ENCODE measurements around the gene PRKCA.

PRKCA gene

DNA sequence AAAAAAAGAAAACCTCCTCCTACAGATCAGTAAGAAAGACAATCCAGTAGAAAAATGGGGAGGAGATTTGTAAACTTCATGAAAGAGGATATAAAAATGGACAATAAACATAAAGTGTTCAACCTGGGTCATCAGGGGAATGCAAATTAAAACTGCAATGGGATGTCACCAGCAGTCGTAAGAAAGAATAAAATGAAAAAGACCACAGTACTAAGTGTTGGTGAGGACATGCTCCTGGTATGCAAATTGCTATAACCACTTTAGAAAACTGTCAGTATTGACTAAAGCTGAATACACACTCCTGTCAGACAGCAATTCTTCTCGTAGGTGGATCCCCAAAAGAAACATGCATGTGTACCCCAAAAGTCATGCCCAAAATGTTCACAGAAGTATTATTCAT lies 267.2 kb downstream of the PRKCA start:
- TF ChIP-seq POLR2A (IDR thresholded peaks at IDR 0.05; ENCODE audit: extremely low read depth, insufficient read length) (no peak), MYC (IDR thresholded peaks at IDR 0.05; ENCODE audit: low read depth, low read length) (no peak)
- TF ChIP-seq, protein P1, sequence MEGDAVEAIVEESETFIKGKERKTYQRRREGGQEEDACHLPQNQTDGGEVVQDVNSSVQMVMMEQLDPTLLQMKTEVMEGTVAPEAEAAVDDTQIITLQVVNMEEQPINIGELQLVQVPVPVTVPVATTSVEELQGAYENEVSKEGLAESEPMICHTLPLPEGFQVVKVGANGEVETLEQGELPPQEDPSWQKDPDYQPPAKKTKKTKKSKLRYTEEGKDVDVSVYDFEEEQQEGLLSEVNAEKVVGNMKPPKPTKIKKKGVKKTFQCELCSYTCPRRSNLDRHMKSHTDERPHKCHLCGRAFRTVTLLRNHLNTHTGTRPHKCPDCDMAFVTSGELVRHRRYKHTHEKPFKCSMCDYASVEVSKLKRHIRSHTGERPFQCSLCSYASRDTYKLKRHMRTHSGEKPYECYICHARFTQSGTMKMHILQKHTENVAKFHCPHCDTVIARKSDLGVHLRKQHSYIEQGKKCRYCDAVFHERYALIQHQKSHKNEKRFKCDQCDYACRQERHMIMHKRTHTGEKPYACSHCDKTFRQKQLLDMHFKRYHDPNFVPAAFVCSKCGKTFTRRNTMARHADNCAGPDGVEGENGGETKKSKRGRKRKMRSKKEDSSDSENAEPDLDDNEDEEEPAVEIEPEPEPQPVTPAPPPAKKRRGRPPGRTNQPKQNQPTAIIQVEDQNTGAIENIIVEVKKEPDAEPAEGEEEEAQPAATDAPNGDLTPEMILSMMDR (IDR thresholded peaks at IDR 0.05; ENCODE audit: low read depth, low read length) = no peak
- TF ChIP-seq, protein P2, sequence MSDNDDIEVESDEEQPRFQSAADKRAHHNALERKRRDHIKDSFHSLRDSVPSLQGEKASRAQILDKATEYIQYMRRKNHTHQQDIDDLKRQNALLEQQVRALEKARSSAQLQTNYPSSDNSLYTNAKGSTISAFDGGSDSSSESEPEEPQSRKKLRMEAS (IDR thresholded peaks at IDR 0.05; ENCODE audit: low read depth, low read length) = no peak
- H3K4me3 ChIP-seq (ENCODE audit: low read depth, low read length) = no peak overlapping the region
- DNase-seq (ENCODE audit: low read depth) = no peak

DNA sequence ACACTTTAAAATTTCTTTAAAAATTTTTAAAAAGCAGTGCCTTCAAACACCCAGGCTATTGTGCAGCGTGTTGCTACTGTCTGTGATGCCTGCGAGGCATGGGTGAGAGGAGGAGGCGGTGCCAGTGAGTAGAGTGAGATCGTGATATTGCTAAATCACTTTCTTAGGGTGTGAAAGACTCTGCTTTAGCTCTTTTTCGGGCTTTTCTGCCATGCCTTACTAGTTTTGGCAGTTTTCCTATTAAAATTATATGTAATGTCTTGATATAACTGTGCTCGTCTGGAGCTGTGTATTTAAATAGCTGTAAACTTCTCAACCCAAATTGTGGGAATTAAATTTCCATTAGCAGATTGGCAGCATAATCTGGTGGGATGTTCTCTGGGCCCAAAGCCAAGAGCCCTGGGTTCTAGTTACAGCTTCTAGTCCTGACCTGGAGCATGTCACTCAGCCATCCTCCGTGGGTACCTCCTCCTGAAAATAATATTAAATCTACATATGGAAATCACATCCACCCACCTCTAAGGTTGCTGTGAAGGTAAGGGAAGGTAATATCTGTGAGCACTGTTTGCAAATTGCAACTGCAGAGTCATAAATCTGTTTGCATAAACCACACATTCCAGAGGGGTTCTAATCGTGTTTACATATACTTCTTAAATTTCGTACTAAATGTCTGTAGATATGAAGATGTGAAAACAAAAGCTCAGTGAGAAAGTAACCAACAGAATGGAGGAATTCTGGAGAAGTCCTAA lies 268.2 kb downstream of the PRKCA start:
- TF ChIP-seq POLR2A (IDR thresholded peaks at IDR 0.05; ENCODE audit: extremely low read depth, insufficient read length) (no peak), MYC (IDR thresholded peaks at IDR 0.05; ENCODE audit: low read depth, low read length) (no peak)
- TF ChIP-seq, protein P2 (IDR thresholded peaks at IDR 0.05; ENCODE audit: low read depth, low read length) = no peak
- TF ChIP-seq, protein P1 (IDR thresholded peaks at IDR 0.05; ENCODE audit: low read depth, low read length) = no peak
- no peak for DNase-seq (ENCODE audit: low read depth)
- H3K4me3 ChIP-seq (ENCODE audit: low read depth, low read length) = no peak overlapping the region

DNA sequence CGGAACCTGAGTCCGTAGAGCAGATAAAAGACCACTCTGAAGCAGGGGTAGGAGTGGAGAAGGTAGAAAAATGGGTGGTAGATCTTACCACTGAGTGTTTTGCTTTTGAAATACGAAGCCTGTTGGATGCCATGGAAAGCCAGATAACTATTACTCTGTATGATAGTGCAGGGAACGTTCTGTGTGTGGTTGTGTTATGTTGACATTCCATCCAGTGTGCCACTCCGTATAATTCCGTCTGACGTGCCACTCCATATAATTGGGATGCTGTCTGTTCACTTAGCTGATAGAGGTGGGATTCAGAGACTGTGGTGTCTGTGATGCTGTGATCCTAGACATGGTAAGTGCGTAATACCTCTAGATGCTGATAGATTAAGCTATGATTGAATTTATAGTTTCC lies 269.3 kb downstream of the PRKCA start:
- H3K4me3 ChIP-seq (ENCODE audit: low read depth, low read length) = no peak overlapping the region
- no peak for TF ChIP-seq POLR2A (IDR thresholded peaks at IDR 0.05; ENCODE audit: extremely low read depth, insufficient read length)
- TF ChIP-seq MYC (IDR thresholded peaks at IDR 0.05; ENCODE audit: low read depth, low read length) = no peak
- TF ChIP-seq, protein P1 (IDR thresholded peaks at IDR 0.05; ENCODE audit: low read depth, low read length) = no peak
- TF ChIP-seq, protein P2 (IDR thresholded peaks at IDR 0.05; ENCODE audit: low read depth, low read length) = no peak
- no peak for DNase-seq (ENCODE audit: low read depth)

DNA sequence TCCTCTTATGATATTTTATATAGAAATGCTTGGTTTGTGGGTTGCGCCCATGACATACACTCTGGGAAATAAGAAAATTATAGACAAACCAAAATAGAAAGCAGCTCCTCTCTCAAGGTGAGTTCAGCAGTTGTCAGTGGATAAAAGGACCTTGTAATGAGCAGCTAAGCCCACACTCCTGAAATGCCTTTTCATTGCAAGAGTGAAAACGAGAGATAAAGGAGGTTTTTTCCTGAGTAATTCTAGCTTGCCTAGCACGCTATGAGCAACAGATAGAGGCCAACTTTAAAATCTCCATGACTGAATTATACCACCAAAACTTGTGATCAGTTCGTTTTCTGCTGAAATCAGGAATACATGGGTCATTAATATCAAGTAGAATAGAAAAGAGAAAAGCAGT lies 270.7 kb downstream of the PRKCA start:
- H3K4me3 ChIP-seq (ENCODE audit: low read depth, low read length) = no peak overlapping the region
- no peak for DNase-seq (ENCODE audit: low read depth)
- TF ChIP-seq POLR2A (IDR thresholded peaks at IDR 0.05; ENCODE audit: extremely low read depth, insufficient read length) = no peak
- TF ChIP-seq, protein P2 (IDR thresholded peaks at IDR 0.05; ENCODE audit: low read depth, low read length) = no peak
- TF ChIP-seq, protein P1 (IDR thresholded peaks at IDR 0.05; ENCODE audit: low read depth, low read length) = no peak
- no peak for TF ChIP-seq MYC (IDR thresholded peaks at IDR 0.05; ENCODE audit: low read depth, low read length)

DNA sequence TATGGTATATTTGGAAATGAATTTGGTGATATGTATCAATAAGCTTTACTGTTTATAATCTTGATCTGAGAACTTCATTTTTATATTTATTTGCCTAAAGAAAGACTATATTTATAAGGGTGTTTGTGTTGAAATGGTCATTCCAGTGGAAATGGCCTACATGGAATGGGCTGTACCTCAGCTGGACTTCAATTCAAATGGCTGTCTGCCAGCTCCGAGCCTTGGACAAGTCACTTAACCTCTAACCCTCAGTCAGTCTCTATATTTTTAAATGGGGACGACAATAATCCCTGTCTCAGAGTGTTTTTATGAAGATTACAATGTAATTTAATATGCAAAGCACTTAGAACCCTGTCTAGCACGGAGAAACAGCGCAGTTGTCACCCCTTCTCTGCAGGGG lies 271.7 kb downstream of the PRKCA start:
- H3K4me3 ChIP-seq (ENCODE audit: low read depth, low read length) = no peak overlapping the region
- no peak for DNase-seq (ENCODE audit: low read depth)
- TF ChIP-seq MYC (IDR thresholded peaks at IDR 0.05; ENCODE audit: low read depth, low read length) = no peak
- TF ChIP-seq POLR2A (IDR thresholded peaks at IDR 0.05; ENCODE audit: extremely low read depth, insufficient read length) = no peak

DNA sequence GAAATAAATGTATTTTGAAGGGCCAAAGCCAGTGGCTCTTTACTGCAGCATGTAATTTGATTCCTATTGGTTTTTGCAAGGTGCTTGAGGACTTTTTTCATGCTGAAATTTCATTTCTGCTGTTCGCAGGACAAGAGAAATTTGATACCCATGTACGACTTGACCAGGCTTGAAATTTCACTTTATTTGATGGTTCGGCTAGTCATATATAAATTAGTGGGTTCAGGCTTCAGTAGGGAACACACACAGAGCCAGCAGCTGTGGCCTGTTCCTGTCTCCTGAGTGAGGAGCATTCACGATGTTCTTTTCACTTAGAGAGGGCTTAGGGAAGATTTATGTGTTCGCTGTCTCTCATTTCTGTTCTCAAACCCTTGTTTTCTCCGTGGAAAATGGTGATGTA lies 274.1 kb downstream of the PRKCA start:
- H3K4me3 ChIP-seq (ENCODE audit: low read depth, low read length) = no peak overlapping the region
- no peak for DNase-seq (ENCODE audit: low read depth)

More for the DNA sequence above, 274.1 kb downstream of the PRKCA start:
- TF ChIP-seq, protein P2 (IDR thresholded peaks at IDR 0.05; ENCODE audit: low read depth, low read length) = no peak
- TF ChIP-seq MYC (IDR thresholded peaks at IDR 0.05; ENCODE audit: low read depth, low read length) (no peak), POLR2A (IDR thresholded peaks at IDR 0.05; ENCODE audit: extremely low read depth, insufficient read length) (no peak)
- TF ChIP-seq, protein P1 (IDR thresholded peaks at IDR 0.05; ENCODE audit: low read depth, low read length) = no peak

Data from NB4 (cell line).